Measurements from ENCODE around the gene ARID4B.
"Not testable (repeated sequence)": the region's sequence is repeated elsewhere in the genome, so short reads cannot be mapped to it uniquely, and the experiment has no call there.

ARID4B gene

DNA sequence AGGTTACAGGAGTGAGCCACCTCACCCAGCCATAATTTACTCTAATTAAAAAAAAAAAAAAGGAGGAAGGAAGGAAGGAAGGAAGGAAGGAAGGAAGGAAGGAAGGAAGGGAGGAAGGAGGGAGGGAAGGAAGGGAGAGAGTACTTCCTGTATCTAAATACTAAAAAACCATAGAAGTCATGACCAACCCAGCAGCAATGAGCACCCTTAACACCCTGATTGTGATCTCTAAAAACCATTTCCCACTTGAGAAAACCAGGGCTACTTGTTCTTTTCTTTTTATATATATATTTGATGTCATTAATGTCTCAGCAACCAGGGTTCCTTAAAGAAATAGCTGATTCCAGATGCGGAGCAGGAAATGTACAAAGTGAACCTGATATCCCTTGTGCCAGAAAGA is 31.2 kb downstream of the ARID4B start:
- ATAC-seq = no peak

DNA sequence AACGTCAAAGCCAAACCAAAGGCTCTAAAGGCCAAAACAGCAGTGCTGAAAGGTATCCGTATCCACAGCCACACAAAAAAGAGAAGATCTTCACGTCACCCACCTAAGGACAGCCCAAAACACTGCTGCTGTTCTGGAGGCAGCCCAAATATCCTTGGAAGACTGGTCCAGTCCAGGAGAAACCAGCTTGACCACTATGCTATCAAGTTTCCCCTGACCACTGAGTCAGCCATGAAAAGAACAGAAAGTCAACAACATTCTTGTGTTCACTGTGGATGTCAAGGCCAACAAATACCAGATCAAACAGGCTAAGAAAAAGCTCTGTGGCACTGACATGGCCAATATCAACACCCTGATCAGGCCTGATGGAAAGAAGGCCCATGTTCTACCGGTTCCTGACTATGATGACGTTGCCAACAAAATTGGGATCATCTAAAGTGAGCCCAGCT is 32.1 kb downstream of the ARID4B start:
- ATAC-seq = no peak

DNA sequence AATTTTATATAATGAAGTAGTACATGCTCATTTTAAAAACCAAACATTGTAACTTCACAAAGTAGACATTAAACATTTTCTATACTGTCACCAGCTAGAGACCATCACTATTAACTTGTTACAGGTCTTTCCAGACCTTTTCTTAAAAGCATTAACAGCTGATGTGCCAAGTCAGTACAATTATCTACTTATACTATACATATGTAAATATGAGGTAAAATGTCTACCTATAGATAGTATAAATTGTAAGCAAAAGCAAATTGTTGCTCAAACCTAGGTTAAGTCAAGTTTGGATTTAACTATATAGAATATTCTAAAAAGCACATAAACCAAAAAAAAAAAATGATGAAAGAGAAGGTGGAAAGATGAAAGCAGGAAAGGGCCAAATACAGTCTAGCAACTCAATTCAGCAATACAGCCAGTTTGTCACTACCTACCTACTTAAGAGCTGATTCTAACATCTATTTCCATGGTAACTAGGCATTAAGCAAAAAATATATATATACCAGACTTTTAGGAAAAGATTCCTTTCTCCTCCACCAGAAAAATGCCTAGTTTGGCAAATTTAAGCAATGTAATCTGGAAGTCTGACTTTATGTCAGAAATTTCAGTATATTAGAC is 34.5 kb downstream of the ARID4B start:
- no peak for ATAC-seq

DNA sequence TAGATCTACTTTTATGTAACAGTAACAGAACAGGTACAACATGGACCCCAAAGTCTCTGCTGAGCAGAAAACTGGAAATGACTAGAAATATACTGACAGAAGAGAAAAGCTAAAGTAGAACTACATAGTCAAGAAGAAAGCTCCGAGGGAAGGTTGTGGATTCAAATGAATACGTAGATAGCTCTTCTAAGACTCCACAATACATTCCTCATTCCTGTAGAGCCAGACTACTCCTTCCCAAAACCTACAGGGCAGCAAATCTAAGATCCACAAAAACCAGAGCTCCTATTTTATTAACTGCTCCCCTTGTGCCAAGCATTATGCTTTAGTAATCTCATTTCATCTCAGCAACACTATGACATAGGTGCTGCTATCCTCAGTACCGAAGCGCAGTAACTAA is 35.2 kb downstream of the ARID4B start:
- no peak for ATAC-seq

DNA sequence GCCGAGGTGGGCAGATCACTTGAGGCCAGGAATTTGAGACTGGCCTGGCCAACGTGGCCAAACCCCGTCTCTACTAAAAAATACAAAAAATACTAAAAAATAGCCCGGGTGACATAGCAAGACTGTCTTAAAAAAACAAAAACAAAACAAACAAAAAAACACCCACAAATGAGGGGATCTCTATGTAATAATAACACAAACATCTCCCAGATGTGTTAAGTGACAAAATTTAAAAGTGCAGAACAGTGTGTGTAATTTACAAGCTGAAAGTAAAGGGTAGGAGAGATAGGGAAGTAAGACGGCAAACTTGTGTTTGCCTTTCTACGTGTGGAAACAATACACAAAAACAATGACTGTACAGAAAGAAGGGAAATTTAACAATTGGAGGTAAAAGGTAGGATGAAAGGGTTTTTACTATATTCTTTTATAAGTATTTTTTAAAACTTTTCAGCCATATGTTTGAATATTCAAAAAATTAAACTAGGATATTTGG is 36.3 kb downstream of the ARID4B start:
- no peak for ATAC-seq

DNA sequence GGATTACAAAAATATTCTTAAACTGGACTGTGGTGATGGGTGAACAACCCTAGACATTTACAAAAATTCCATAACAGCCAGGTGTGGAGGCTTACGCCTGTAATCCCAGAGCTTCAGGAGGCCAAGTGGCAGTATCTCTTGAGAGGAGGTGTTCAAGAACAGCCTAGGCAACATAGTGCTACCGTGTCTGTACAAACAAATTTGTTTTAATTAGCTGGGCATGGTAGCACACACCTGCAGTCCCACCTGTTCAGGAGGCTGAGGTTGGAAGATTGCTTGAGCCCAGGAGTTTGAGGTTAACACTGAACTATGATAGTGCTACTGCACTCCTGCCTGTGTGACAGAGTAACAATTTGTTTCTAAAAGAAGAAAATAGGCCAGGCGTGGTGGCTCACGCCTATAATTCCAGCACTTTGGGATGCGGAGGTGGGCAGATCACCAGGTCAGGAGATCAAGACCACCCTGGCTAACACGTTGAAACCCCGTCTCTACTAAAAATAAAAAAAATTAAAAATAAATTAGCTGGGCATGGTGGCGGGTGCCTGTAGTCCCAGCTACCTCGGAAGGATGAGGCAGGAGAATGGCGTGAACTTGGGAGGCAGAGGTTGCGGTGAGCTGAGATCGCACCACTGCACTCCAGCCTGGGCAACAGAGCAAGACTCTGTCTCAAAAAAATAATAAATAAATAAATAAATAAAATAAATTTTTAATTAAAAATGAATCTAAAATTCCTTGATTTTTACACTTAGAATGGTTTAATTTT is 37.1 kb downstream of the ARID4B start:
- no peak for ATAC-seq

DNA sequence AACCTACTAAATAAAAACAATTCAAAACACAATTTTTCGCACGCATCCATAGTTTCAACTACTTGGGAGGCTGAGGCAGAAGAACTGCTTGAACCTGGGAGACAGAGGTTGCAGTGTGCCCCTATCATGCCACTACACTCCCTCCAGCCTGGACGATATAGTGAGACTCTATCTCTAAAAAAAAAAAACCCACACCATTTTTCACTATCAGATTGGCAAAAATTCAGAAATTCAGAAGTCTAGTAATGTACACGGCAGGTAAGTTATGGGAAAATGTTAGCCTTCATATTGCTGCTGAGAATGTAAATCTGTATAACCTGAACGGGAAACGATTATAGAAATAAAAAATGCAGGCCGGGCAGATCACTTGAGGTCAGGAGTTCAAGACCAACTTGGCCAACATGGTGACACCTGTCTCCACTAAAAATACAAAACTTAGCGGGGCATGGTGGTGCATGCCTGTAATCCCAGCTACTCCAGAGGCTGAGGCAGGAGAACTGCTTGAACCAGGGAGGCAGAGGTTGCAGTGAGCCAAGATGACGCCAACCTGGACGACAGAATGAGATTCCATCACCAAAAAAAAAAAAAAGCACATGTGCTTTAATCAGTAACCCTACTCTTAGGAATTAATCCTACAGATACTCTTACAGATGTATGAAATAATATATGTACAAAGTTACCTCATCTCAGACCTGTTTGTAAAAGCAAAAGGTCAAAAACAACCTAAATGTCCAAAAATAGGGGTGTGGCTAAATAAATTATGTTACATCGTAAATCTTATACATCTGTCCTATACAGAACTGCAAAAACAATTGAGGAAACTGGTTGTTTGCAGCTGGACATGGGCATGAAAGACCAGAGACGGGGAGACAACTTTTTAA is 37.9 kb downstream of the ARID4B start:
- ATAC-seq = no peak

DNA sequence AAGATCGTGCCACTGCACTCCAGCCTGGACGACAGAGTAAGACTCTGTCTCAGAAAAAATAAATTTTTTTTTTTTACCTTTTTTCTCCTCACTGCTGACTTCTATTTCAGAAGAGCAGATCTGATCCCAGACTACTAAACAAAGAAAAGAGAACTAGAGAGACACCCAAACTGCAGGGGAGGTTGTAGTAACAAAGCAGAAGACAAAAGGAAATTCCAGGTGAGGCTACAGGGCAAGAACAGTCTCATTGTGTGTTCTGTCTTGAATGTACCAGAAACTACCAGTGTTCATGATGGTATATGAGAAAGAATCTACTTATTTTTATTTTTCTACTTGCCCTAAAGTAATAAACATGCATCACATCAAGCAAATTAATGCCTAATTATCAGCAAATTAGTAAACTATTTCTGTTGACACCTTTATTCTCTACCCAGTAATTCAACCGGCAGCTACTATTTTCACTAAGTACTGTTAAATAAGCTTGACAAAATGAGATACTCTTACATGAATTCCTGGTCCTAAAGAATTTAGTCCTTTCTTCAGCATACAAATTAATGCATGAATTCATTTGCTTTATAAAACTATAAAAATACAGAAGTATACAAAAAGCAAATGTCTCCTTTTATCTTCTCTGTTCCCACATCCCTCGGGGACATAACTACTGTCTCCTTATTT is 40.6 kb downstream of the ARID4B start:
- no peak for ATAC-seq

DNA sequence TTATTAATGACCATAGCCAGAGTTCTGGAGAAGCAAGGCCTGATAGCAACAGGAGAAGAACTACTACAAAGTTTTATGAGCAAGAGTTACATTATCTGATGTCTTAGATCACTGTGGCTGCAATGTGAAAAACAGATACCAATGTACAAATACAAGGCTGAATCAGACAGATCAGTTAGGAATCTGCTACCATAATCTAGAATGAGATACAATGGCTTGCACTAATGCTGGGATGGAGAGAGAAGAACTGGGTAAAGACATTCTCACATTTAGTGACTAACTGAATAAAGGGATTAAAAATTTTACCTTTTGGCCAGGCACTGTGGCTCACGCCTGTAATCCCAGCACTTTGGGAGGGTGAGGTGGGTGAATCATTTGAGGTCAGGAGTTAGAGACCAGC is 41.3 kb downstream of the ARID4B start:
- ATAC-seq = peak; percentile 21 to 62

DNA sequence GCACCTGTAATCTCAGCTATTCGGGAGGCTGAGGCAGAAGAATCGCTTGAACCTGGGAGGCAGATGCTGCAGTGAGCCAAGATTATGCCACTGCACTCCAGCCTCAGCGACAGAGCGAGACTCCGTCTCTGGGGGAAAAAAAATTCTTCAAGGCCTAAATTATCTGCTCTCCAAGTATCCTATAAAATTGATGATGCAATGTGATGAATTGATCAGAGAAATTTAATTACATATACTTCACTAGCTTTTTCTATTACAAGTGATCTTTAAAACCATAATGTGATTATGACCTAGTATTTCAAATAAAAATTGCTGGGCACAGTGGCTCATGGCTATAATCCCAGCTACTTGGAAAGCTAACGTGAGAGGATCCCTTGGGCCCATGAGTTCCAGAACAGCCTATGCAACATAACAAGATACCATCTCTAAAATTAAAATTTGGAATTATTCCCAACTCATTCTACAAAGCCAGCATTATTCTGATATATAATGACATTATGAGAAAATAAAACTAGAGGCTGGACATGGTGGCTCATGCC is 43.7 kb downstream of the ARID4B start:
- ATAC-seq = no peak

DNA sequence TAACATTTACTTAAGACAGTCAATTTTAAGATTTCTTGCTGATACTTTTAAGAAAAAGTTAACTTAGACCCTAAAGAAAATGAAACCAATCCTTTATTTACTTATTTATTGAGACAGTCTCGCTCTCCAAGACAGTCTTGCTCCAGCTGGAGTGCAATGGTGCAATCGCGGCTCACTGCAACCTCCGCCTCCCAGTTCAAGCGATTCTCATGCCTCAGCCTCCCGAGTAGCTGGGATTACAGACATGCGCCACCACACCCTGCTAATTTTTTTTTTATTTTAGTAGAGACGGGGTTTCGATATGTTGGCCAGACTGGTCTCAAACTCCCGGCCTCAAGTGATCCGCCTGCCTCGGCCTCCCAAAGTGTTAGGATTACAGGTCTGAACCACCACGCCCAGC is 44.3 kb downstream of the ARID4B start:
- not testable (repeated sequence) for ATAC-seq

DNA sequence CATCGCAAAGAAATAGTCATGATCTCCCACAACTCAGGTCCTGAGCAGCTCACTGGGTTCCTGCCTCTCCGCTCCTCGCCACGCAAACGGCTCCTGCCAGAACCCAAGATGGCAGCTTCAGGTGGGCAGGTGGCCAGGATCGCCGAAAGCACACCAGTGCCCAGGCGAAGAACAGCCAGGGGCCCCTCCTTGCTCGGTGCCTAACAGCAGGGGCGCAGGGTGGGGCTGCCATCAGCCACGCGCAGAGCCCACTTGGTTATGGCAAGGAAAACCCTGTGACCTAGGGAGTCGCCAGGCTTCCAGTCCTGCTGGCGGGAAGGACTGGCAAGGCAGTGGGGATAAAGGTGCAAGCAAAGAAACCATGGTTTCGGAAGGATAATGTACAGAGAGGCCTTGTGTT is 47.5 kb downstream of the ARID4B start:
- no peak for ATAC-seq

DNA sequence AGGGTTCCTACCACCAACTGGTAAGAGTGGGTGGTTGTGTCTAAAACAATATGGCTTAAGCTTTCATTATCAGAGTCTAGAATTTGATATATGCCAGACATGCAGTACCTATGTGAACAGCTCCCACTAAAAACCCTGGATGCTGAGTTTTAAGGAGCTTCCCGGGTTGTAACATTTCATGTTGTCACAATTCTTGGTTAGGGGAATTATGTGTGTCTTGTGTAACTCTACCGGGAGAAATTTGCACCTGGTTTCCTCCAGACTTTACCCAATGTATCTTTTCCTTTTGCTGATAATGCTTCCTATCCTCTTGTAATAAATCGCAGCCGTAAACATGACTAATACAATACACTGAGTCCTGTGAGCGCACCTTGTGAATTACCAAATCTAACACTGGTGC is 48.3 kb downstream of the ARID4B start:
- ATAC-seq = no peak

DNA sequence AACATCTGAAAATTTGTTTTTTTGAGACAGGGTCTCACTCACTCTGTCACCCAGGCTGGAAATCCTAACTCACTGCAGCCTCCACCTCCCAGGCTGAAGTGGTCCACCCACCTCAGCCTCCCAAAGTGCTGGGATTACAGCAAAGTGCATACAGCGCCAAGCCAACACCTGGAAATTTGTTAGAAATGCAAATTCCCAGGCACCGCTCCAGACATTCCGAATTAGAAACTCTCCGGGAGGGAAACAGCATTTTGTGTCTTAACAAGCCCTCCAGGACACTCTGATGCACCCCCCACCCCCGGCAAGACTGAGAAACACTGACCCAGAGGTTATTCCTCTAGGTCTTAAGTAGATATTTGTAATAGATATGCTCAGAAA is 49.1 kb downstream of the ARID4B start:
- no peak for ATAC-seq

DNA sequence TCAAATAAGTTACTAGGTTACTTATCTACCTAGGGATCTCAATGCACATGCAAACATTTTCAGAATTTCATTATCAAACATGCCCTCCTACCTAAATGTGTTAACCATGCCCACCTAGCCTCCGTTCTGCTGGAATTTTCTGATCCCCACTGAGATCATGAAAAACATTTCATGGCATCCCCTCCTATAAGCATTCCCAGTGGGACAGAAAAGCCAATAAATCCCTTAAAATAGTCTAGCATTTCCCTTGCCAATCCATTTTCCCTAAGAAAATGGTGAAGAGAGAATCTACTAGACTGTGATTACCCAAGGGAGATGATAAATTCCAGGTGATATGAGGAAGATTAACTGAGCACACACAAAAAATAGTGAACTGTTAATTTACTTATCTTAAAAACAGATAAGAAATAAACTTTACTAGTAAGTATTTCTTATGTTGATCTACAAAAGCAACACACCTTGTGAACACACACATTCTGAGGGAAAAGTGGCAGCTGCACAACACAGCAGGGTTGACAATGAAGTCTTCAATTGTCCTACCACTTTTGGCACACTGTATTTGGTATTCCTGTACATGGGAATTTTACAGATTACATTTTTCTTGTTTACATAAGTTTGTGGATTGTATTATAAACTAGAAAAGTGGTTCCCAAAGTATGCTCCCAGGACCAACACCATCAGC is 49.6 kb downstream of the ARID4B start:
- ATAC-seq = no peak

DNA sequence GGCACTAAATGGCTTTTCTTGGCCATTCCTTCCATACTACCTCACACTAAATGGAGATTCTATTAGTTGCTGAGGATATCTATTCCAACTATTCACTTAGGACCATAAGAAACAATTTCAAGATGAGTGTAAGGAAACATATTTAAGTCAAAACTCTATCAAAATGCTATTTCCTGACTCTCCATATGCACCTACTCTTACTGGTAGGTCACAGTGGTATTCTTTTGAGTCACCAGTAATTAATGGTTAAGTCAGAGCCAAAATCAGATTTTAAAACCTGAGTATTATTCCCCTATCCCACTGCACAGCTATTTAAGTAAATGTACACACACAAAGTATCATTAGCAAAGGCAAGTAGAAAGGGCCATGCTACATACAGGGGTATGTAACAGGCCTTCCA is 50.3 kb downstream of the ARID4B start:
- peak; percentile 58 to 60 for ATAC-seq

DNA sequence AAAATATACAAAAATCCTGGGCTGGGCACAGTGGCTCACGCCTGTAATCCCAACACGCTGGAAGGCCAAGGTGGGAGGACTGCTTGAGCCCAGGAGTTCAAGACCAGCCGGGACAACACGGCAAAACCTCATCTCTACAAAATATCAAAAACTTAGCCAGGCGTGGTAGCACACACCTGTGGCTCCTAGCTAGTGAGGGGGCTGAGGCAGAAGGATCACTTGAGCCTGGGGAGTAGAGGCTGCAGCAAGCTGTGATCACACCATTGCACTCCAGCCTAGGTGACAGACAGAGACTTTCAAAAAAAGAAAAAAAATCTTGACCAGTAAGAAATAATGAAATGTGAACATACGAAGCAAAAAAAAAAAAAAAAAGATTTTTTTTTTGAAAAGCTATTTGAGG is 52.1 kb downstream of the ARID4B start:
- ATAC-seq = no peak

DNA sequence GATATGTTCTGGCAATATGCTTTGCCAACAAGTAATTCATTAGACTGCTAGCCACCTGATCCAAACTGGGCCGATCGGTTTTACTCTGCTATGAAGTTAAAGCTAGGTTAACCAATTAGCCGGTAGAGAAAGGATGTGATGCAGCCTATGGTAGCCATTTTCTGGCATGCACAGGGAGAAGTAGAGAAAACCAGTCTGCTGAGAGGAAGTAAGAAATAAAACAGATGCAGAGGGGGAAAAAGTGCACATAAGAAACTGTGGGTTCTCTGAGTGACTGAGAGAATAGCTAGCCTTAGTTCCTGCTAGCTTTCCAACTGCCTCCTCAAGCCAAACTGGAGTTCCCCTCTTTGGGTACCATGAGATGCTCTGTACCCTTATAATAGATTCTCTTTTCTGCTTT is 52.8 kb downstream of the ARID4B start:
- ATAC-seq = peak; percentile 18 to 29

DNA sequence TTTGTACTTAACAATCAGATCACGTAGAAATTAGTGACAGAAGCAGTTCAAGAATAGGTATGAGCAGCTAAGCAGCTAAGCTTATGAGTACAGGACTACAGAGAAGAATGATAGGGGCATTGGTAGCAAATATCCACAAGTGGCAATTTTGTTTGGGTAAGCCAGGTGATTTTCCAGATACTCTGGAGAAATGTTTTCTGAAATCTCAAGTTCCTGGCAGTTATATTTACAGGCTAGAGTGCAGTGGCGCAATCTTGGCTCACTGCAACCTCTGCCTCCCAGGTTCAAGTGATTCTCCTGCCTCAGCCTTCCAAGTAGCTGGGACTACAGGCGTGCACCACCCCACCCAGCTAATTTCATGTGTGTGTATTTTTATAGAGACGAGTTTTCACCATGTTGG is 55.1 kb downstream of the ARID4B start:
- no peak for ATAC-seq

DNA sequence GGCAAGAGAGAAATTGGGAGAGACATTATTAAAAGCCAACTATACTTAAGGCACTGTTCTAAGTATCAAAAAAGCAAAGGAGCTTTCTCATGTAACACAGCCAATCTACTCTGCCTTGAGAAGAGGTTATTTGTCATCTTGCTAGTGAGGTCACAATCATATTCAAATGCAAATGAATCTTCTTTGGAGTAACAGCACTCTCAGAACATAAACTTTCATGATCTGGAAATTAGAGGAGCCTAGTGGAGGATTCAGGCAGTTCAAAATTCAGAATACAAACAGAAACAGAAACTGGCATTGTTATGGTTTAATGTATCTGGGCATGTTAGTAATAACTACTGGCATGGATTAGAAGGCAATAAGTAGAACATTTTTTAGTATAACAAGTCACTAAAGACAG is 57.4 kb downstream of the ARID4B start:
- peak; percentile 80 to 88 for ATAC-seq

DNA sequence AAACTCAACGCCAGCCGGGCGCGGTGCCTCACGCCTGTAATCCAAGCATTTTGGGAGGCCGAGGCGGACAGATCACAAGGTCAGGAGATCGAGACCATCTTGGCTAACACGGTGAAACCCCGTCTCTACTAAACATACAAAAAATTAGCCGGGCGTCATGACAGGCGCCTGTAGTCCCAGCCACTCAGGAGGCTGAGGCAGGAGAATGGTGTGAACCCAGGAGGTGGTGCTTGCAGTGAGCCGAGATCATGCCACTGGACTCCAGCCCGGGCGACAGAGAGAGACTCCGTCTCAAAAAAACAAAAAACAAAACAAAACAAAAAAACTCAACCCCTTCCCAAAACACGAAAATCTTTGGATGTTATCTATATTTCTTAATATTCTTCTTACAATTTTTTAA is 58.0 kb downstream of the ARID4B start:
- not testable (repeated sequence) for ATAC-seq

All from activated CD4-positive, CD25-positive, alpha-beta regulatory T cell treated with anti-CD3 and anti-CD28 coated beads, Interleukin-2, amount 50 U/mL, for 24 hours (primary cell).